Gastrocnemius medialis (tissue), 4 donors: ENCODE measurements around the gene PGC.

Experiments used
- CTCF ChIP-seq, 5 experiments: fragments of 450-650 bp in 3 of 5; fragments of 200-600 bp in 2 of 5; sonication (generic) in 2 of 5; IDR thresholded peaks in 4 of 5; conservative IDR thresholded peaks in 1 of 5; 1 replicate in 4 of 5; 2 replicates in 1 of 5; pipeline ENCODE4 v1.5.1; 2016 to 2019; ENCODE audit warnings: antibody characterized with exemption in 5 of 5, mild to moderate bottlenecking in 3 of 5, moderate library complexity in 3 of 5
- POLR2A ChIP-seq, 2 donors: fragments of 450-650 bp; IDR thresholded peaks; one replicate each; pipeline ENCODE4 v1.6.1; 2017; ENCODE audit warnings: antibody characterized with exemption in 2 of 2, mild to moderate bottlenecking in 2 of 2, moderate library complexity in 2 of 2

DNA sequence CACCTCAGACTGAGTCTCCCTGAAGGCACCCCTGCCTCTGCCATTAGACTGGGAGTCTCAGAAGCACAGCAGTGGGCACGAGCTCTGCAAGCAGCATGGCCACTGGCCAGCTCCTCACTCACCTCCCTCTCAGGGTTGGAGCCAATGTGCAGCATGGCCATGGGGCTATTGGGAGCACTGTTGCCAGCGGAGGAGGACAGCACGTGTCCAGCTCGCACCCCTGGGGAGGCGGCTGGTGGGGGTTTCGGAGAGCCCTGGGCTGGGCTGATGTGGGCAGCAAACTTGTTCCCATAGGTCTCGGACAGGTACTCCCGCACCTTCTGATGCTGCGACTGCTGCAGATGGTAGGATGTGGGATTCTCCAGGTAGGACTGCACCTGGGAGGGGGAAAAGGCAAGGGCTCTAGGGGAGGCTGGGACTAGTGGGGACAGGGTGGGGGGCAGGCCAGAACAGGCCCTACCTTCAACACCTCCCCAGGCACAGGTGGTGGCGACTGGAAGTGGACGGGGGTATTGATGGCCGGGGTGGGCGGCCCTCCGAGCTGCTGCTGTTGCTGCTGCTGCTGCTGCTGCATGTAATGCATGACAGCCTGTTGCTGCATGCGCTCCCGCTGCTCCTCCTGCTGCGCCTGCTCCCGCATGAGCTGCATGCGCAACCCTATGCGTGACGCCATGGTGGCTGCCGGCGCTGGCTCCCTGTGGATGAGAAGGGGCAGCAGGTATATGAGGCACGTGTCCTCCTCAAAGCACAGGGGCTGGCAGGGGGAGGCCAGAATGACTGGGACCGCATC lies 56.5 kb downstream of the PGC start:
- TF ChIP-seq CTCF (IDR thresholded peaks at IDR 0.05 in 4 of 5, conservative IDR thresholded peaks at IDR 0.05 in 1 of 5) (no peak), POLR2A (IDR thresholded peaks at IDR 0.05) (no peak)
